Fibroblast of pulmonary artery (primary cell): ENCODE data around the gene HOXB3.

ENCODE experiments used
- DNase-seq: peaks from one replicate; pipeline ENCODE4 v3.0.0-alpha.2; 2010; ENCODE audit warnings: low read depth
- H3K4me3 ChIP-seq: replicated peaks from 2 replicates; pipeline ENCODE4 v1.5.1; 2011; ENCODE audit warnings: low read depth, mild to moderate bottlenecking, control low read depth, low read length, moderate library complexity
- CTCF ChIP-seq: IDR thresholded peaks from 2 replicates; pipeline ENCODE4 v1.5.1; 2011; ENCODE audit warnings: mild to moderate bottlenecking, control low read depth, low read length, inconsistent platforms; ENCODE audit errors: missing control alignments

Gene HOXB3

GRCh38 chr17:48575066-48575582 lies 14.9 kb downstream of the HOXB3 start:
- no peak overlapping the region for H3K4me3 ChIP-seq
- TF ChIP-seq CTCF = no peak

GRCh38 chr17:48574505-48575065 lies 15.5 kb downstream of the HOXB3 start:
- TF ChIP-seq CTCF = no peak
- DNase-seq = no peak
- no peak overlapping the region for H3K4me3 ChIP-seq

More at GRCh38 chr17:48575066-48575582, 14.9 kb downstream of the HOXB3 start:
- DNase-seq = no peak

- TF ChIP-seq CTCF = no peak
- no peak for DNase-seq
- no peak overlapping the region for H3K4me3 ChIP-seq
Observed at GRCh38 chr17:48571826-48572417, 18.1 kb downstream of the HOXB3 start.

- no peak overlapping the region for H3K4me3 ChIP-seq
- DNase-seq = no peak
- TF ChIP-seq CTCF = no peak
Observed at GRCh38 chr17:48571024-48571818, 18.8 kb downstream of the HOXB3 start.

- no peak overlapping the region for H3K4me3 ChIP-seq
- no peak for TF ChIP-seq CTCF
- DNase-seq = no peak
Observed at GRCh38 chr17:48570325-48571023, 19.6 kb downstream of the HOXB3 start.

- no peak for DNase-seq
- no peak for TF ChIP-seq CTCF
- H3K4me3 ChIP-seq = no peak overlapping the region
Observed at GRCh38 chr17:48569674-48570324, 20.2 kb downstream of the HOXB3 start.
